Liver (tissue), 9 donors: ENCODE measurements around the gene TTC28. TPM values are rescaled to one million over a fixed set of nuclear protein-coding genes. Genes with fewer than 3 reads are reported as not detected.
"Not testable (repeated sequence)": the region's sequence is repeated elsewhere in the genome, so short reads cannot be mapped to it uniquely, and the experiment has no call there.

Experiments
- DNase-seq: peaks from one replicate; pipeline ENCODE4 v3.0.0-alpha.2; 2017; ENCODE audit warnings: low spot score
- H3K27ac ChIP-seq, 2 donors: one replicate each; pipeline ENCODE4 v1.7.0; 2013; ENCODE audit warnings: inconsistent platforms in 2 of 2, low read length in 2 of 2, control low read depth in 1 of 2, low read depth in 1 of 2, mild to moderate bottlenecking in 1 of 2
- H3K27me3 ChIP-seq, 4 donors: one replicate each; pipeline versions ENCODE4 v1.6.1 to v1.7.0; 2013; ENCODE audit warnings: low read length in 3 of 4, inconsistent platforms in 1 of 4, mild to moderate bottlenecking in 1 of 4, moderate library complexity in 1 of 4; ENCODE audit not compliant: control insufficient read depth in 4 of 4, insufficient read depth in 4 of 4
- H3K36me3 ChIP-seq, 4 donors: one replicate each; pipeline versions ENCODE4 v1.6.1 to v1.7.0; 2013; ENCODE audit warnings: low read length in 3 of 4, mild to moderate bottlenecking in 3 of 4, low read depth in 1 of 4, moderate library complexity in 1 of 4; ENCODE audit not compliant: control insufficient read depth in 4 of 4, insufficient read depth in 3 of 4
- H3K4me1 ChIP-seq, 4 donors: one replicate each; pipeline versions ENCODE4 v1.6.1 to v1.7.0; 2013; ENCODE audit warnings: low read length in 3 of 4, mild to moderate bottlenecking in 3 of 4, moderate library complexity in 1 of 4; ENCODE audit not compliant: control insufficient read depth in 4 of 4, insufficient read depth in 4 of 4
- H3K4me3 ChIP-seq, 3 donors: one replicate each; pipeline versions ENCODE4 v1.6.1 to v1.7.0; 2013; ENCODE audit warnings: low read length in 3 of 3, control low read depth in 1 of 3, low read depth in 1 of 3, mild to moderate bottlenecking in 1 of 3
- H3K9ac ChIP-seq, 2 donors: one replicate each; pipeline ENCODE4 v1.7.0; 2013; ENCODE audit warnings: low read length in 2 of 2, mild to moderate bottlenecking in 2 of 2, moderate library complexity in 2 of 2, control low read depth in 1 of 2, low read depth in 1 of 2
- H3K9me3 ChIP-seq, 4 donors: one replicate each; pipeline versions ENCODE4 v1.6.1 to v1.7.0; 2013; ENCODE audit warnings: low read length in 3 of 4; ENCODE audit not compliant: control insufficient read depth in 4 of 4
- EGR1 ChIP-seq, 2 donors: IDR thresholded peaks; 2 replicates each; pipeline ENCODE4 v1.6.1; 2016 to 2018; ENCODE audit warnings: antibody characterized with exemption in 2 of 2, low read depth in 2 of 2
- JUND ChIP-seq, 2 donors: IDR thresholded peaks; 2 replicates each; pipeline ENCODE4 v1.6.1; 2016; ENCODE audit warnings: antibody characterized with exemption in 2 of 2
- MAX ChIP-seq: IDR thresholded peaks from 2 replicates; pipeline ENCODE4 v1.6.1; 2016; ENCODE audit warnings: antibody characterized with exemption
- NR2F2 ChIP-seq: IDR thresholded peaks from 2 replicates; pipeline ENCODE4 v1.6.1; 2016; ENCODE audit warnings: antibody characterized with exemption
- REST ChIP-seq: IDR thresholded peaks from 2 replicates; pipeline ENCODE4 v1.6.1; 2016; ENCODE audit warnings: antibody characterized with exemption, mild to moderate bottlenecking
- RXRA ChIP-seq, 2 donors: IDR thresholded peaks; 2 replicates each; pipeline ENCODE4 v1.6.1; 2017 to 2018; ENCODE audit warnings: antibody characterized with exemption in 2 of 2, mild to moderate bottlenecking in 1 of 2
- SP1 ChIP-seq: IDR thresholded peaks from 2 replicates; pipeline ENCODE4 v1.6.1; 2018; ENCODE audit warnings: antibody characterized with exemption, mild to moderate bottlenecking
- TAF1 ChIP-seq: conservative IDR thresholded peaks from 2 replicates; pipeline ENCODE4 v1.6.1; 2016; ENCODE audit warnings: antibody characterized with exemption, mild to moderate bottlenecking
- YY1 ChIP-seq: IDR thresholded peaks from 2 replicates; pipeline ENCODE4 v1.6.1; 2016; ENCODE audit warnings: antibody characterized with exemption, mild to moderate bottlenecking
- ZBTB33 ChIP-seq: IDR thresholded peaks from 2 replicates; pipeline ENCODE4 v1.6.1; 2016; ENCODE audit warnings: antibody characterized with exemption
- WGBS: extraction: QIAGEN DNeasy Blood & Tissue Kit; methylation state at CpG from one replicate; pipeline ENCODE4 v1.1.7; 2013; 5-methylcytosine and 5-hydroxymethylcytosine counted together
- polyA plus RNA-seq, 2 donors: library from polyadenylated mRNA; stranded (reverse) in 1 of 2; unstranded in 1 of 2; fragments of 200-250 nt in 1 of 2; fragments of >200 nt in 1 of 2; fragmentation: Nextera tagmentation in 1 of 2; extraction: Ambion mirVana in 1 of 2; gene quantifications; one replicate each; pipeline versions ENCODE4 v1.2.1 to v1.2.3, GENCODE V29; 2013 to 2015
- total RNA-seq, 2 donors: library from RNA; depleted of rRNA; stranded (reverse); fragments of >200 nt; gene quantifications; one replicate each; pipeline ENCODE4 v1.2.3, GENCODE V29; 2014
- donor health status: healthy.
- donor health status: healthy.
- donor health status: healthy.
- donor health status: healthy.
- donor health status: healthy.

TTC28 gene
- total and polyA plus RNA-seq, 4 donors: 4.2 to 19.4 (median 5.9) TPM

GRCh38 chr22:28365371-28365770, 314.3 kb downstream of the TTC28 start:
- no peak overlapping the region for H3K27ac ChIP-seq
- H3K9ac ChIP-seq: no peak overlapping the region
- no peak for DNase-seq
- WGBS: 95% methylated on average over 1 of the region's 1 CpG
- no peaks in the 10 kb centered on the region for H3K27me3 ChIP-seq
- no peaks in the 10 kb centered on the region for H3K36me3 ChIP-seq
- H3K9me3 ChIP-seq: no peaks in the 10 kb centered on the region
- no peaks in the 10 kb centered on the region for H3K4me1 ChIP-seq
- TF ChIP-seq EGR1 (IDR thresholded peaks at IDR 0.05; ENCODE audit: low read depth in 2 of 2): no peak
- TF ChIP-seq TAF1: no peak
- TF ChIP-seq MAX: no peak
- TF ChIP-seq SP1: no peak
- TF ChIP-seq YY1: no peak
- TF ChIP-seq REST: no peak
- H3K4me3 ChIP-seq: no peak overlapping the region

GRCh38 chr22:28364105-28364504, 315.5 kb downstream of the TTC28 start:
- not testable (repeated sequence) for H3K27ac ChIP-seq, H3K36me3 ChIP-seq, H3K4me1 ChIP-seq, H3K9ac ChIP-seq, DNase-seq, H3K4me3 ChIP-seq, H3K27me3 ChIP-seq, H3K9me3 ChIP-seq
- WGBS: 93% methylated on average over 3 of the region's 3 CpGs

GRCh38 chr22:28360939-28361338, 318.7 kb downstream of the TTC28 start:
- H3K9ac ChIP-seq: no peak overlapping the region
- no peak overlapping the region for H3K27ac ChIP-seq
- DNase-seq: no peak
- no peak overlapping the region for H3K4me3 ChIP-seq
- TF ChIP-seq YY1: no peak
- TF ChIP-seq REST: no peak
- TF ChIP-seq NR2F2: no peak
- no peak for TF ChIP-seq ZBTB33
- no peak for TF ChIP-seq SP1
- no peak for TF ChIP-seq RXRA (IDR thresholded peaks at IDR 0.05)
- TF ChIP-seq MAX: no peak
- TF ChIP-seq TAF1: no peak
- no peak for TF ChIP-seq JUND (IDR thresholded peaks at IDR 0.05)
- H3K36me3 ChIP-seq: no peaks in the 10 kb centered on the region
- no peaks in the 10 kb centered on the region for H3K4me1 ChIP-seq
- no peaks in the 10 kb centered on the region for H3K9me3 ChIP-seq
- H3K27me3 ChIP-seq: no peaks in the 10 kb centered on the region
